ENCODE results near the gene PGPEP1. TPM values are rescaled to one million over a fixed set of nuclear protein-coding genes. Genes with fewer than 3 reads are reported as not detected.

Gene PGPEP1
- total RNA-seq, 1 donor from 2014 or later: 36.1 TPM

- Mint-ChIP-seq H3K9me3 (ENCODE audit: unreplicated experiment) (no peaks in the 10 kb centered on the region), H3K27ac (ENCODE audit: unreplicated experiment) (peak overlapping the region; percentile 11), H3K4me3 (ENCODE audit: unreplicated experiment) (no peak overlapping the region), H3K4me1 (ENCODE audit: unreplicated experiment) (peaks cover 26% of the 10 kb centered on the region), H3K27me3 (ENCODE audit: unreplicated experiment) (no peaks in the 10 kb centered on the region), H3K36me3 (ENCODE audit: unreplicated experiment) (no peaks in the 10 kb centered on the region)
- no peak for TF ChIP-seq CTCF (IDR thresholded peaks at IDR 0.05)
- DNase-seq (ENCODE audit: extremely low spot score, unreplicated experiment): no peak
Observed at GRCh38 chr19:18298601-18299000, 41.8 kb upstream of the PGPEP1 start.

- Mint-ChIP-seq H3K27me3 (ENCODE audit: unreplicated experiment) (no peaks in the 10 kb centered on the region), H3K9me3 (ENCODE audit: unreplicated experiment) (no peaks in the 10 kb centered on the region), H3K4me1 (ENCODE audit: unreplicated experiment) (peaks cover 29% of the 10 kb centered on the region)
Observed at GRCh38 chr19:18299654-18300053, 40.7 kb upstream of the PGPEP1 start.

GRCh38 chr19:18300930-18301717 lies 39.3 kb upstream of the PGPEP1 start:
- Mint-ChIP-seq H3K4me3 (ENCODE audit: unreplicated experiment) (no peak overlapping the region), H3K27ac (ENCODE audit: unreplicated experiment) (peak overlapping the region; percentile 47)
- TF ChIP-seq CTCF (IDR thresholded peaks at IDR 0.05): no peak

More at GRCh38 chr19:18299654-18300053, 40.7 kb upstream of the PGPEP1 start:
- DNase-seq (ENCODE audit: extremely low spot score, unreplicated experiment): no peak
- TF ChIP-seq CTCF (IDR thresholded peaks at IDR 0.05): no peak
- Mint-ChIP-seq H3K27ac (ENCODE audit: unreplicated experiment) (no peak overlapping the region), H3K4me3 (ENCODE audit: unreplicated experiment) (no peak overlapping the region), H3K36me3 (ENCODE audit: unreplicated experiment) (no peaks in the 10 kb centered on the region)

GRCh38 chr19:18301718-18302111 lies 38.7 kb upstream of the PGPEP1 start:
- H3K9me3 Mint-ChIP-seq (ENCODE audit: unreplicated experiment): no peaks in the 10 kb centered on the region
- H3K4me1 Mint-ChIP-seq (ENCODE audit: unreplicated experiment): peaks cover 46% of the 10 kb centered on the region
- H3K36me3 Mint-ChIP-seq (ENCODE audit: unreplicated experiment): no peaks in the 10 kb centered on the region
- DNase-seq (ENCODE audit: extremely low spot score, unreplicated experiment): no peak
- TF ChIP-seq CTCF (IDR thresholded peaks at IDR 0.05): no peak
- no peak overlapping the region for H3K4me3 Mint-ChIP-seq (ENCODE audit: unreplicated experiment)
- peak overlapping the region; percentile 44 for H3K27ac Mint-ChIP-seq (ENCODE audit: unreplicated experiment)
- no peaks in the 10 kb centered on the region for H3K27me3 Mint-ChIP-seq (ENCODE audit: unreplicated experiment)

More at GRCh38 chr19:18300930-18301717, 39.3 kb upstream of the PGPEP1 start:
- Mint-ChIP-seq H3K36me3 (ENCODE audit: unreplicated experiment) (no peaks in the 10 kb centered on the region), H3K27me3 (ENCODE audit: unreplicated experiment) (no peaks in the 10 kb centered on the region), H3K9me3 (ENCODE audit: unreplicated experiment) (no peaks in the 10 kb centered on the region), H3K4me1 (ENCODE audit: unreplicated experiment) (peaks cover 40% of the 10 kb centered on the region)
- no peak for DNase-seq (ENCODE audit: extremely low spot score, unreplicated experiment)

GRCh38 chr19:18304208-18304457 lies 36.3 kb upstream of the PGPEP1 start:
- H3K36me3 Mint-ChIP-seq (ENCODE audit: unreplicated experiment): peaks cover 5% of the 10 kb centered on the region
- H3K9me3 Mint-ChIP-seq (ENCODE audit: unreplicated experiment): no peaks in the 10 kb centered on the region
- H3K4me3 Mint-ChIP-seq (ENCODE audit: unreplicated experiment): peak overlapping the region; percentile 71
- H3K27me3 Mint-ChIP-seq (ENCODE audit: unreplicated experiment): no peaks in the 10 kb centered on the region
- no peak for TF ChIP-seq CTCF (IDR thresholded peaks at IDR 0.05)
- H3K27ac Mint-ChIP-seq (ENCODE audit: unreplicated experiment): peak overlapping the region; percentile 100
- no peak for DNase-seq (ENCODE audit: extremely low spot score, unreplicated experiment)
- H3K4me1 Mint-ChIP-seq (ENCODE audit: unreplicated experiment): peaks cover 52% of the 10 kb centered on the region
